Esophagus (tissue), 2 donors: ENCODE results near the gene USHBP1. TPM values are rescaled to one million over a fixed set of nuclear protein-coding genes. Genes with fewer than 3 reads are reported as not detected.
"Not testable (repeated sequence)": the region's sequence is repeated elsewhere in the genome, so short reads cannot be mapped to it uniquely, and the experiment has no call there.

ENCODE experiments used
- H3K27ac ChIP-seq, 2 donors: one replicate each; pipeline ENCODE4 v1.5.1; 2013; ENCODE audit warnings: low read depth in 2 of 2, mild to moderate bottlenecking in 2 of 2, inconsistent platforms in 1 of 2, low read length in 1 of 2, moderate library complexity in 1 of 2
- H3K27me3 ChIP-seq, 2 donors: one replicate each; pipeline ENCODE4 v1.6.1; 2013; ENCODE audit warnings: low read length in 2 of 2, control low read depth in 1 of 2, mild to moderate bottlenecking in 1 of 2; ENCODE audit not compliant: insufficient read depth in 2 of 2, control insufficient read depth in 1 of 2
- H3K36me3 ChIP-seq, 2 donors: one replicate each; pipeline ENCODE4 v1.6.1; 2013; ENCODE audit warnings: low read length in 1 of 2; ENCODE audit not compliant: control insufficient read depth in 2 of 2, insufficient read depth in 2 of 2
- H3K4me1 ChIP-seq, 2 donors: one replicate each; pipeline ENCODE4 v1.6.1; 2013; ENCODE audit warnings: low read length in 1 of 2; ENCODE audit not compliant: control insufficient read depth in 2 of 2, insufficient read depth in 2 of 2
- H3K4me3 ChIP-seq, 2 donors: one replicate each; pipeline ENCODE4 v1.5.1; 2013; ENCODE audit warnings: low read length in 2 of 2, mild to moderate bottlenecking in 2 of 2, low read depth in 1 of 2, moderate library complexity in 1 of 2
- H3K9me3 ChIP-seq, 2 donors: one replicate each; pipeline ENCODE4 v1.6.1; 2013; ENCODE audit warnings: mild to moderate bottlenecking in 2 of 2, low read depth in 1 of 2, low read length in 1 of 2, moderate library complexity in 1 of 2; ENCODE audit not compliant: control insufficient read depth in 2 of 2, insufficient read depth in 1 of 2
- WGBS, 2 donors: extraction: QIAGEN DNeasy Blood & Tissue Kit; methylation state at CpG; one replicate each; pipeline ENCODE4 v1.1.7; 2013; 5-methylcytosine and 5-hydroxymethylcytosine counted together
- polyA plus RNA-seq, 2 donors: library from polyadenylated mRNA; stranded (reverse); fragments of 200-250 nt; gene quantifications; one replicate each; pipeline ENCODE4 v1.2.3, GENCODE V29; 2013
- donor health status: healthy with polysubstance abuse.
- donor health status: Bipolar disorder and iron deficiency.

USHBP1 gene
- polyA plus RNA-seq, 2 donors: 1.5 to 2.9 TPM

DNA sequence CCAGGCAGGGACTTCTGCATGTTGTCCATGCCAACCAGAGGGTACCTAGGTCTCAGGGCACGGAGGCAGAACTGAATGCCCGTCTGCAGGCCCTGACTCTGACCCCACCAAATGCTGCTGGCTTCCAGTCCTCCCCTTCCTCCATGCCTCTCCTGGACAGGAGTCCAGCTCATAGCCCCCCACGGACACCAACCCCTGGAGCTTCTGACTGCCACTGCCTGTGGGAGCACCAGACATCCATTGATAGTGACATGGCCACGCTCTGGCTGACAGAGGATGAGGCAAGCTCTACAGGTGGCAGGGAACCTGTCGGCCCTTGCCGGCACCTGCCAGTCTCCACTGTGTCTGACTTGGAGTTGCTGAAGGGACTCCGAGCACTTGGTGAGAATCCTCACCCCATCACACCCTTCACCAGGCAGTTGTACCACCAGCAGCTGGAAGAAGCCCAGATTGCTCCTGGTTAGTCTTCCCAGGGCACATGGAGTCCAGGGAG is 19.0 kb upstream of the USHBP1 start:
- H3K4me1 ChIP-seq: peaks cover 4 to 7% of the 10 kb centered on the region in 2 donors
- H3K27me3 ChIP-seq: peaks cover 0 to 5% of the 10 kb centered on the region in 2 donors
- no peak overlapping the region for H3K4me3 ChIP-seq
- H3K36me3 ChIP-seq: peaks cover 0 to 4% of the 10 kb centered on the region in 2 donors
- WGBS, 2 donors: 89 to 91% methylated on average over 7 of the region's 7 CpGs
- H3K9me3 ChIP-seq: no peaks in the 10 kb centered on the region
- no peak overlapping the region for H3K27ac ChIP-seq

DNA sequence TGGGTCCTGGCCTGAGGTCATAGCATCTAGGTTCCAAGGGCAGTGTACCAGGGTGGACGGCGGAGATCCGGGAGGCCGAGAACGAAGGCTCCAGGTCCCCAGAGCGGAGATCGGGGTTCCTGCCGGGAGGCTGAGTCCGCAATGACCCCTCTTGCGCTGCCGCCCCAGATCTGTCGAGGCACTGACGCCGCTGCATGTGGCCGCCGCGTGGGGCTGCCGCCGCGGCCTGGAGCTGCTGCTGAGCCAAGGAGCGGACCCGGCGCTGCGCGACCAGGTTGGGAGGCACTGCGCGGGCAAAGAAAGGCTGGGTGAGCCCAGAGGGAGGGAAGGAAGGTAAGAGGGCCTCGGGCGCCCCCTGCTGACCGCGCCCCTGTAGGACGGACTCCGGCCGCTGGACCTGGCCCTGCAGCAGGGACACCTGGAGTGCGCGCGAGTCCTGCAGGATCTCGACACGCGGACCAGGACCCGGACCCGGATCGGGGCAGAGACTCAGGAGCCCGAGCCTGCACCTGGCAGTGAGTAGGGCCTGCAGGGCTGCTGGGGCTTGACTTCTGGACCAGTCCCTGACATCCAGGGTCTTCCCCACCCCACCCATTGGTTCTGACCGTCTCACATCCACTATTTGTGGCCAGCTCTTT is 18.1 kb upstream of the USHBP1 start:
- Histone ChIP-seq H3K36me3 (peaks cover 0 to 6% of the 10 kb centered on the region in 2 donors), H3K27me3 (peaks cover 0 to 5% of the 10 kb centered on the region in 2 donors), H3K27ac (no peak overlapping the region), H3K4me1 (peaks cover 4 to 7% of the 10 kb centered on the region in 2 donors), H3K9me3 (no peaks in the 10 kb centered on the region), H3K4me3 (peak overlapping the region; percentile 26 to 36)
- 2% methylated on average over 41 to 45 of the region's 45 CpGs for WGBS, 2 donors

DNA sequence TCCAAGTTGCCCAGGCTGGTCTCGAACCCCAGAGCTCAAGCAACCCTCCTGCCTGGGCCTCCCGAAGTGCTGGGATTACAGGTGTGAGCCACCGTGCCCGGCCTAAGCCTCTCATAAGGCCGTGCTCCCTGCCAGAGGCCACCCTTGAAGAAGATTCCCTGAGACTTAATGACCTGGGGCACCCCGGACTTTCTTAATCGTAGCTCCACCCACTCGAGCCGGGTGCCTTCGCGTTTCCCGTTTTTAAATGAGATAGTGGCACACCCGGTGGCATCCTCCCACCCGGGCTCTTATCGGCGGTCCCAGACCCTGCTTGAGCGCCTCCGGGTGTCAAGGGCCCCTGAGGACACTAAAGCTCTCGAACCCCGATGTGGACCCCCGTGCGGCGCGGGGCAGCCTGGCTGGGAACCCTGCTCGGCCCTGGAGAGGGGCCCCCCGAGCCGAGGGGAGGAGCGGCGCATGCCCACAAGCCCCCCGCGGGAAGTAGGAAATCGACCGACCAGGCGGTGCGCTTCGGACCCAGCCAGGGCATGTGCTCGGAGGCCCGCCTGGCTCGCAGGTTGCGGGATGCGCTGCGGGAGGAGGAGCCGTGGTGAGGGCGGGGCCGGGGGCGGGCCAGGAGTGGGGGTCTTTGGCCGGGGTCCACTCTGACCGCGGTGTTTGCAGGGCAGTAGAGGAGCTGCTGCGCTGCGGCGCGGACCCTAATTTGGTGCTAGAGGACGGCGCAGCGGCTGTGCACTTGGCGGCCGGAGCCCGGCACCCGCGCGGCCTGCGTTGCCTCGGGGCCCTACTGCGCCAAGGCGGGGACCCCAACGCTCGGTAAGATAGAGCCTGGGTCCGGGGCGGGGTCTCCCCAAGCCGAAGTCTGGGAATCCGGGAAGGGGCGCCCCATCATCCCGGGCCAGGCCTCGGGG is 17.1 kb upstream of the USHBP1 start, which contains the start of gene ANKLE1:
Gene ANKLE1, plus strand, starts transcription at position 511 of the 914 bp plus-strand sequence. Its CDS starts 20 bp downstream, at position 531.
- Histone ChIP-seq H3K4me1 (peaks cover 4 to 7% of the 10 kb centered on the region in 2 donors), H3K27me3 (peaks cover 0 to 5% of the 10 kb centered on the region in 2 donors), H3K36me3 (peaks cover 6% of the 10 kb centered on the region in 2 donors), H3K4me3 (peak within 1 kb of the TSS; percentile 26 to 36), H3K27ac (no peak within 1 kb of the TSS), H3K9me3 (no peaks in the 10 kb centered on the region)
- WGBS, 2 donors: 6% methylated on average over 67 to 75 of the region's 75 CpGs

DNA sequence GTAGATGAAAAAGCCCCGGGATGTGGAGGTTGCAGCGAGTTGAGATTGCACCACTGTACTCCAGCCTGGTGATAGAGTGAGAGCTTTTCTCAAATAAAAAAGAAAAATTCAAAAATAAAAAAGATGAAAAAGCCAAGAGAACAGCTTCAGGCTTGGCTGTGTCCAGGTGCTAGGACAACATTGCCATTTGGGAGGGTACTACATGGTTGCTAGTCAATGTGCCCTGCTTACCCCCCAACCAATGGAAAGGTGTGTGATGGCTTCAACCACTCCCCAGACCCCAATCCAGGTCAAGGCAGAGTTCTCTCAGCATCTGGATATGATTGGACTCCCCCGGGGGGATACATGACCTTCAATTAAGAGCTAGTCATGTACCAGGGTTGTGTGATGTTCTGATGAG is 14.9 kb upstream of the USHBP1 start:
- no peak overlapping the region for H3K27ac ChIP-seq
- H3K4me1 ChIP-seq: peaks cover 4 to 7% of the 10 kb centered on the region in 2 donors
- H3K27me3 ChIP-seq: peaks cover 0 to 5% of the 10 kb centered on the region in 2 donors
- H3K4me3 ChIP-seq: no peak overlapping the region
- peaks cover 6 to 16% of the 10 kb centered on the region in 2 donors for H3K36me3 ChIP-seq
- 75 to 77% methylated on average over 3 of the region's 3 CpGs for WGBS, 2 donors
- no peaks in the 10 kb centered on the region for H3K9me3 ChIP-seq

DNA sequence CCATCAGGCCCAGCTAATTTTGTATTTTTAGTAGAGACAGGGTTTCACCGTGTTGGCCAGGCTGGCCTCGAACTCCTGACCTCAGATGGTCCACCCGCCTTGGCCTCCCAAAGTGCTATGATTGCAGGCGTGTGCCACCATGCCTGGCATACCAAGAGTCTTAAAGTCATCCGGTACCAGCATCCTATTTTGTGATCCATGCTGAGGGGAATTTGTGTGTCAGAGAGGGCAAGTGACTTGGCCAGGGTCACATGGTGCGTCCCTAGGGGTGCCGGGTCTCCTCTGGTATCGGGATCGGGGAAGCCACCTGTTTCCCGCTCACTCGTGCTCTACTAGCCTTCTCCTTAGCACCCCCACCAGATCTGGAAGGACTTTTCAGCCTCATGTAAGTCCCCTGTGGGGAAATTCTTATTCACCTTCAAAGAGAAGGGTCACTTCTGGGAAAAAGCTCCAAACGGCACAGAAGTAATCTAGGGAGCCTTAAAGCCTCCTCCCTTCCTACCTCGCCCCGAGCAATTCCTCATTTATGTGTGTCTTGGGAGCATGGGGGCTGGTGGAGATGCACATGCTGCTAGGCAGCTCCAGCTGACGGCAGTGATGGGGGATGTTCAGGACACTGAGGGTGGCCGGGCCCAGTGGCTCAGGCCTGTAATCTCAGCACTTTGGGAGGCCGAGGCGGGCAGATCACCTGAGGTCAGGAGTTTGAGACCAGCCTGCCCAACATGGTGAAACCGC is 11.1 kb upstream of the USHBP1 start:
- no peaks in the 10 kb centered on the region for H3K9me3 ChIP-seq
- no peaks in the 10 kb centered on the region for H3K4me1 ChIP-seq
- 91 to 94% methylated on average over 19 of the region's 19 CpGs for WGBS, 2 donors
- H3K4me3 ChIP-seq: no peak overlapping the region
- H3K27me3 ChIP-seq: no peaks in the 10 kb centered on the region
- H3K27ac ChIP-seq: no peak overlapping the region
- H3K36me3 ChIP-seq: peaks cover 14 to 34% of the 10 kb centered on the region in 2 donors

DNA sequence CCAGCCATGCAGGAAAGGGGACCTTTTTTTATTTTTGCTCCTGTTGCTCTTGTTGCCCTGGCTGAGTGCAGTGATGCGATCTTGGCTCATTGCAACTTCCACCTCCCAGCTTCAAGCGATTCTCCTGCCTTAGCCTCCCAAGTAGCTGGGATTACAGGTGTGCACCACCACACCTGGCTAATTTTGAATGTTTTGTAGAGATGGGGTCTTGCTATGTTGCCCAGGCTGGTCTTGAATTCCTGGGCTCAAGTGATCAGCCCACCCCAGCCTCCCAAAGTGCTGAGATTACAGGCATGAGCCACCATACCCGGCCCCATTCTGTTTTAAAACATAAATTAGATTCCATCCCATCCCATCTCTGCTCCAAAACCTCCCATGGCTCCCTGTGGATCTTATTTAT is 10.3 kb upstream of the USHBP1 start:
- H3K27ac ChIP-seq, H3K4me1 ChIP-seq, H3K27me3 ChIP-seq, H3K4me3 ChIP-seq, H3K9me3 ChIP-seq: not testable (repeated sequence)
- WGBS, 2 donors: 98 to 100% methylated on average over 3 of the region's 3 CpGs
- peaks cover 14 to 34% of the 10 kb centered on the region in 2 donors for H3K36me3 ChIP-seq

DNA sequence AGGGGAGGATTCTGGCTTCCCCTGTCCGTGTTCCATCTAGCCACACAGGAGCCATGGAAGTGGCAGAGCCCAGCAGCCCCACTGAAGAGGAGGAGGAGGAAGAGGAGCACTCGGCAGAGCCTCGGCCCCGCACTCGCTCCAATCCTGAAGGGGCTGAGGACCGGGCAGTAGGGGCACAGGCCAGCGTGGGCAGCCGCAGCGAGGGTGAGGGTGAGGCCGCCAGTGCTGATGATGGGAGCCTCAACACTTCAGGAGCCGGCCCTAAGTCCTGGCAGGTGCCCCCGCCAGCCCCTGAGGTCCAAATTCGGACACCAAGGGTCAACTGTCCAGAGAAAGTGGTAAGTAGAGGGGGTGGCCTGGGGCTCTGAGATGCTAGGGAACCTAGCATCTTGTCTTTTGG is 4.2 kb upstream of the USHBP1 start:
- peaks cover 5 to 17% of the 10 kb centered on the region in 2 donors for H3K36me3 ChIP-seq
- no peak overlapping the region for H3K4me3 ChIP-seq
- H3K27ac ChIP-seq: no peak overlapping the region
- peaks cover 3 to 4% of the 10 kb centered on the region in 2 donors for H3K4me1 ChIP-seq
- H3K27me3 ChIP-seq: no peaks in the 10 kb centered on the region
- no peaks in the 10 kb centered on the region for H3K9me3 ChIP-seq
- WGBS, 2 donors: 93 to 95% methylated on average over 13 of the region's 13 CpGs

DNA sequence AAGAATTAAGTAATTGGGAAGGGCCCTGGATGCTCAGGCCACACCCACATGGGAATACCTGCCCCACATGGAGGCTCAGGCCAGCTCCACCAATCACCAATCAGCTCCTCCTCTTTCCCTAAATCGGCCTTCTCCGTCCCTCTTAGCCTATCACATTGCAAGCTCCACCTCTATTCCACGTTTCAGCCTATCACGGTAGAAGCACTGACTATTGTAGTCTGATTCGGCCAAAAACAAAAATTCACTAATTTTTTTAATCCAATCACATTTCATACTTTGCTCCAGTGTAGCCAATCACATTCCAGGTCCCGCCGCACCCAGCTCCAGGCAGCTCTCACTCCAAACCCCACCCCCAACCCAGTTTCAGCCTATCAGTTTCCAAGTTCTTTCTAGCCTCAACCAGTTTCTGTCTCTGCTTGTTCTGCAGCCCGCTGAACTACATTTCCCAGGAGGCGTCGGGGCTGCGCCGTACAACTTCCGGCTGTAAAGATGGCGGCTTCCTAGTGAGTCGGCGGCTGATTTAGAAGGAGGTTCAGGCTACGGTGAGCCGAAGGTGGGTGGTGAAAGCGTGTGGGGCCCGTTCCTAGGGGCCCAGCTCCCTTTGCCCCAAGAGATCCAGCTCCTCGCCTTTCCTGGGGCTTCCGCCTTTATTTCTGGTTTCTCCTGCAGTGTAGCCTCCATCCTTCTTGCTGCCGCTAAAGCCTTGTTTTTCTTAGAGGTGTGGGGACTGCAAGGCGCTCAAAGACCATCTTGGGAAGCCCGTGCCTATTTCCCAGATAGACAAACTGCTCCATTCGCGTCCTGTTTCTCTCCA is 2.6 kb upstream of the USHBP1 start, which contains the start of gene BABAM1:
Gene BABAM1, plus strand, starts transcription at position 469 of the 814 bp plus-strand sequence. CDS start 1,364 bp downstream, outside the sequence.
- no peaks in the 10 kb centered on the region for H3K27me3 ChIP-seq
- H3K4me1 ChIP-seq: peaks cover 3 to 4% of the 10 kb centered on the region in 2 donors
- H3K36me3 ChIP-seq: peaks cover 0 to 11% of the 10 kb centered on the region in 2 donors
- WGBS, 2 donors: 0% methylated on average over 27 of the region's 27 CpGs
- peak within 1 kb of the TSS; percentile 71 to 95 for H3K4me3 ChIP-seq
- H3K27ac ChIP-seq: peak within 1 kb of the TSS; percentile 66 to 91
- no peaks in the 10 kb centered on the region for H3K9me3 ChIP-seq
